Measurements from ENCODE around the gene XRCC4.
A peak's percentile ranks its signal among the peaks of the same experiment; 100 is the strongest.

XRCC4 gene

GRCh38 chr5:83076742-83077661 is at the start of gene XRCC4, which contains the start of gene TMEM167A:
Gene XRCC4 (plus strand): TSS chr5:83077547. CDS start chr5:83104920, 27,373 bp downstream.
Gene TMEM167A (minus strand): TSS chr5:83077394. CDS start chr5:83077323, 71 bp downstream.
- peaks cover 17% of the 10 kb centered on the region for H3K36me3 ChIP-seq (ENCODE audit: control insufficient read depth, insufficient read depth, low read length)
- no peaks in the 10 kb centered on the region for H3K27me3 ChIP-seq (ENCODE audit: control insufficient read depth, insufficient read depth, low read length)
- H3K9ac ChIP-seq (ENCODE audit: low read depth, low read length): peak within 1 kb of the TSS; percentile 95
- peak within 1 kb of the TSS; percentile 95 for H3K4me3 ChIP-seq (ENCODE audit: low read depth, low read length)
- peaks cover 33% of the 10 kb centered on the region for H3K4me1 ChIP-seq (ENCODE audit: control insufficient read depth, insufficient read depth, low read length)
- peak within 1 kb of the TSS; percentile 92 for H3K27ac ChIP-seq (ENCODE audit: low read depth, low read length)
- H3K9me3 ChIP-seq (ENCODE audit: control insufficient read depth, insufficient read depth, low read length): no peaks in the 10 kb centered on the region

- Histone ChIP-seq H3K27ac (ENCODE audit: low read depth, low read length) (no peak overlapping the region), H3K9me3 (ENCODE audit: control insufficient read depth, insufficient read depth, low read length) (no peaks in the 10 kb centered on the region), H3K4me3 (ENCODE audit: low read depth, low read length) (no peak overlapping the region), H3K9ac (ENCODE audit: low read depth, low read length) (no peak overlapping the region), H3K4me1 (ENCODE audit: control insufficient read depth, insufficient read depth, low read length) (peaks cover 34% of the 10 kb centered on the region), H3K36me3 (ENCODE audit: control insufficient read depth, insufficient read depth, low read length) (no peaks in the 10 kb centered on the region), H3K27me3 (ENCODE audit: control insufficient read depth, insufficient read depth, low read length) (no peaks in the 10 kb centered on the region)
These were observed 47.4 kb upstream of the XRCC4 start for GRCh38 chr5:83029912-83030311.

- no peaks in the 10 kb centered on the region for H3K36me3 ChIP-seq (ENCODE audit: control insufficient read depth, insufficient read depth, low read length)
- H3K27me3 ChIP-seq (ENCODE audit: control insufficient read depth, insufficient read depth, low read length): no peaks in the 10 kb centered on the region
- no peak overlapping the region for H3K9ac ChIP-seq (ENCODE audit: low read depth, low read length)
- H3K9me3 ChIP-seq (ENCODE audit: control insufficient read depth, insufficient read depth, low read length): no peaks in the 10 kb centered on the region
- H3K4me1 ChIP-seq (ENCODE audit: control insufficient read depth, insufficient read depth, low read length): peaks cover 32% of the 10 kb centered on the region
- no peak overlapping the region for H3K4me3 ChIP-seq (ENCODE audit: low read depth, low read length)
- H3K27ac ChIP-seq (ENCODE audit: low read depth, low read length): no peak overlapping the region
These were observed 46.0 kb upstream of the XRCC4 start for GRCh38 chr5:83031381-83031780.

- no peaks in the 10 kb centered on the region for H3K27me3 ChIP-seq (ENCODE audit: control insufficient read depth, insufficient read depth, low read length)
- peaks cover 27% of the 10 kb centered on the region for H3K4me1 ChIP-seq (ENCODE audit: control insufficient read depth, insufficient read depth, low read length)
- no peak overlapping the region for H3K4me3 ChIP-seq (ENCODE audit: low read depth, low read length)
- no peak overlapping the region for H3K27ac ChIP-seq (ENCODE audit: low read depth, low read length)
- no peaks in the 10 kb centered on the region for H3K36me3 ChIP-seq (ENCODE audit: control insufficient read depth, insufficient read depth, low read length)
- no peak overlapping the region for H3K9ac ChIP-seq (ENCODE audit: low read depth, low read length)
- H3K9me3 ChIP-seq (ENCODE audit: control insufficient read depth, insufficient read depth, low read length): no peaks in the 10 kb centered on the region
These were observed 43.3 kb upstream of the XRCC4 start for GRCh38 chr5:83034036-83034435.

GRCh38 chr5:83034528-83035207 is 42.7 kb upstream of the XRCC4 start:
- H3K27ac ChIP-seq (ENCODE audit: low read depth, low read length): no peak overlapping the region
- peaks cover 27% of the 10 kb centered on the region for H3K4me1 ChIP-seq (ENCODE audit: control insufficient read depth, insufficient read depth, low read length)
- no peaks in the 10 kb centered on the region for H3K27me3 ChIP-seq (ENCODE audit: control insufficient read depth, insufficient read depth, low read length)
- H3K9ac ChIP-seq (ENCODE audit: low read depth, low read length): no peak overlapping the region
- H3K9me3 ChIP-seq (ENCODE audit: control insufficient read depth, insufficient read depth, low read length): no peaks in the 10 kb centered on the region
- no peak overlapping the region for H3K4me3 ChIP-seq (ENCODE audit: low read depth, low read length)
- H3K36me3 ChIP-seq (ENCODE audit: control insufficient read depth, insufficient read depth, low read length): no peaks in the 10 kb centered on the region

- H3K9me3 ChIP-seq (ENCODE audit: control insufficient read depth, insufficient read depth, low read length): no peaks in the 10 kb centered on the region
- no peaks in the 10 kb centered on the region for H3K36me3 ChIP-seq (ENCODE audit: control insufficient read depth, insufficient read depth, low read length)
- peaks cover 27% of the 10 kb centered on the region for H3K4me1 ChIP-seq (ENCODE audit: control insufficient read depth, insufficient read depth, low read length)
- H3K27ac ChIP-seq (ENCODE audit: low read depth, low read length): no peak overlapping the region
- no peaks in the 10 kb centered on the region for H3K27me3 ChIP-seq (ENCODE audit: control insufficient read depth, insufficient read depth, low read length)
- H3K4me3 ChIP-seq (ENCODE audit: low read depth, low read length): no peak overlapping the region
- H3K9ac ChIP-seq (ENCODE audit: low read depth, low read length): no peak overlapping the region
These were observed 41.8 kb upstream of the XRCC4 start for GRCh38 chr5:83035373-83036100.

GRCh38 chr5:83036991-83037575 is 40.3 kb upstream of the XRCC4 start:
- no peaks in the 10 kb centered on the region for H3K9me3 ChIP-seq (ENCODE audit: control insufficient read depth, insufficient read depth, low read length)
- no peak overlapping the region for H3K9ac ChIP-seq (ENCODE audit: low read depth, low read length)
- no peak overlapping the region for H3K4me3 ChIP-seq (ENCODE audit: low read depth, low read length)
- H3K4me1 ChIP-seq (ENCODE audit: control insufficient read depth, insufficient read depth, low read length): peaks cover 27% of the 10 kb centered on the region
- H3K36me3 ChIP-seq (ENCODE audit: control insufficient read depth, insufficient read depth, low read length): no peaks in the 10 kb centered on the region
- no peaks in the 10 kb centered on the region for H3K27me3 ChIP-seq (ENCODE audit: control insufficient read depth, insufficient read depth, low read length)
- no peak overlapping the region for H3K27ac ChIP-seq (ENCODE audit: low read depth, low read length)

- no peaks in the 10 kb centered on the region for H3K9me3 ChIP-seq (ENCODE audit: control insufficient read depth, insufficient read depth, low read length)
- no peak overlapping the region for H3K27ac ChIP-seq (ENCODE audit: low read depth, low read length)
- H3K9ac ChIP-seq (ENCODE audit: low read depth, low read length): no peak overlapping the region
- H3K36me3 ChIP-seq (ENCODE audit: control insufficient read depth, insufficient read depth, low read length): no peaks in the 10 kb centered on the region
- H3K27me3 ChIP-seq (ENCODE audit: control insufficient read depth, insufficient read depth, low read length): no peaks in the 10 kb centered on the region
- no peak overlapping the region for H3K4me3 ChIP-seq (ENCODE audit: low read depth, low read length)
- H3K4me1 ChIP-seq (ENCODE audit: control insufficient read depth, insufficient read depth, low read length): peaks cover 27% of the 10 kb centered on the region
These were observed 38.4 kb upstream of the XRCC4 start for GRCh38 chr5:83038924-83039323.

GRCh38 chr5:83042507-83042906 is 34.8 kb upstream of the XRCC4 start:
- Histone ChIP-seq H3K4me3 (ENCODE audit: low read depth, low read length) (no peak overlapping the region), H3K27me3 (ENCODE audit: control insufficient read depth, insufficient read depth, low read length) (no peaks in the 10 kb centered on the region), H3K9me3 (ENCODE audit: control insufficient read depth, insufficient read depth, low read length) (no peaks in the 10 kb centered on the region), H3K36me3 (ENCODE audit: control insufficient read depth, insufficient read depth, low read length) (no peaks in the 10 kb centered on the region), H3K9ac (ENCODE audit: low read depth, low read length) (no peak overlapping the region), H3K4me1 (ENCODE audit: control insufficient read depth, insufficient read depth, low read length) (no peaks in the 10 kb centered on the region), H3K27ac (ENCODE audit: low read depth, low read length) (no peak overlapping the region)

GRCh38 chr5:83044926-83045325 is 32.4 kb upstream of the XRCC4 start:
- no peak overlapping the region for H3K4me3 ChIP-seq (ENCODE audit: low read depth, low read length)
- H3K27ac ChIP-seq (ENCODE audit: low read depth, low read length): no peak overlapping the region
- H3K9ac ChIP-seq (ENCODE audit: low read depth, low read length): no peak overlapping the region
- no peaks in the 10 kb centered on the region for H3K27me3 ChIP-seq (ENCODE audit: control insufficient read depth, insufficient read depth, low read length)
- H3K4me1 ChIP-seq (ENCODE audit: control insufficient read depth, insufficient read depth, low read length): no peaks in the 10 kb centered on the region
- no peaks in the 10 kb centered on the region for H3K36me3 ChIP-seq (ENCODE audit: control insufficient read depth, insufficient read depth, low read length)
- no peaks in the 10 kb centered on the region for H3K9me3 ChIP-seq (ENCODE audit: control insufficient read depth, insufficient read depth, low read length)

All from HUES48 (cell line).